Memory B cell (primary cell): ENCODE measurements around the gene SYT12.

Experiments used
- ATAC-seq: fragments of 150-1000 bp; cut with Tn5 transposase; 2 replicates; pipeline ENCODE4 v1.10.0; 2021; ENCODE audit warnings: low read depth, mild to moderate bottlenecking, moderate library complexity
- DNase-seq, 2 donors: peaks; one replicate each; pipeline ENCODE4 v3.0.0; 2022; ENCODE audit warnings: low spot score in 2 of 2
- H3K27ac Mint-ChIP-seq: one replicate; pipeline ENCODE4 v1.8.0; 2022; ENCODE audit warnings: mild to moderate bottlenecking, moderate library complexity, mixed read lengths
- H3K27me3 Mint-ChIP-seq: one replicate; pipeline ENCODE4 v1.8.0; 2022; ENCODE audit warnings: mixed read lengths
- H3K36me3 Mint-ChIP-seq: one replicate; pipeline ENCODE4 v1.8.0; 2022; ENCODE audit warnings: mild to moderate bottlenecking, mixed read lengths
- H3K4me1 Mint-ChIP-seq: one replicate; pipeline ENCODE4 v1.8.0; 2022; ENCODE audit warnings: mixed read lengths
- H3K4me3 Mint-ChIP-seq: one replicate; pipeline ENCODE4 v1.8.0; 2022; ENCODE audit warnings: mild to moderate bottlenecking, moderate library complexity, mixed read lengths
- H3K9me3 Mint-ChIP-seq: one replicate; pipeline ENCODE4 v1.8.0; 2022; ENCODE audit warnings: mixed read lengths

SYT12 gene

DNA sequence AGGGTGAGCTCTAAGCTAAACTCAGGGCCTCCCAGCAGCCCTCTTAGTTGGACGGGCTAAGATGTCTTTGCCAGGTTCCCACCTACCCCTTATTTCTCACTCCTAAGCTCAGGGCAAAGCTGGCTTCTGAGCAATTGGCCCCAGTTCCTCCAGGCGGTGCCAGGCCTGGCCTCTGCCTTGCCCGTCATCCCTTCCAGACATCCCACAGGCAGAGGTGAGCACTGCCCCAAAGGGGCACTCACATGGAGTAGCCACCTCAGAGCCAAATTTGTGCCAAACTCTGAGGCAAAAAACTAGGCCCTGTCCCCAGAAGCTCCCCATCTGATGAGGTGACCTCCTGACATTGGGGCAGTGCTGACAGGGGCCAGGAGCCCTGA, 43.4 kb downstream of the SYT12 start:
- Mint-ChIP-seq H3K4me1 (no peaks in the 10 kb centered on the region), H3K27ac (no peak overlapping the region), H3K4me3 (no peak overlapping the region), H3K9me3 (no peaks in the 10 kb centered on the region), H3K36me3 (no peaks in the 10 kb centered on the region), H3K27me3 (peaks cover 5% of the 10 kb centered on the region)
- DNase-seq: no peak
- ATAC-seq: no peak

GRCh38 chr11:67071420-67072284, 48.7 kb downstream of the SYT12 start:
- no peaks in the 10 kb centered on the region for H3K4me1 Mint-ChIP-seq
- H3K4me3 Mint-ChIP-seq: peak overlapping the region; percentile 34
- H3K9me3 Mint-ChIP-seq: no peaks in the 10 kb centered on the region
- ATAC-seq: peak; percentile 78
- peaks cover 10% of the 10 kb centered on the region for H3K27me3 Mint-ChIP-seq
- DNase-seq: peak; percentile 49 to 62
- no peak overlapping the region for H3K27ac Mint-ChIP-seq
- no peaks in the 10 kb centered on the region for H3K36me3 Mint-ChIP-seq

- Mint-ChIP-seq H3K4me1 (no peaks in the 10 kb centered on the region), H3K36me3 (no peaks in the 10 kb centered on the region), H3K27ac (no peak overlapping the region), H3K9me3 (no peaks in the 10 kb centered on the region), H3K4me3 (no peak overlapping the region), H3K27me3 (peaks cover 11% of the 10 kb centered on the region)
- DNase-seq (no peak), ATAC-seq (no peak)
Observed at GRCh38 chr11:67072295-67072694, 49.4 kb downstream of the SYT12 start.

DNA sequence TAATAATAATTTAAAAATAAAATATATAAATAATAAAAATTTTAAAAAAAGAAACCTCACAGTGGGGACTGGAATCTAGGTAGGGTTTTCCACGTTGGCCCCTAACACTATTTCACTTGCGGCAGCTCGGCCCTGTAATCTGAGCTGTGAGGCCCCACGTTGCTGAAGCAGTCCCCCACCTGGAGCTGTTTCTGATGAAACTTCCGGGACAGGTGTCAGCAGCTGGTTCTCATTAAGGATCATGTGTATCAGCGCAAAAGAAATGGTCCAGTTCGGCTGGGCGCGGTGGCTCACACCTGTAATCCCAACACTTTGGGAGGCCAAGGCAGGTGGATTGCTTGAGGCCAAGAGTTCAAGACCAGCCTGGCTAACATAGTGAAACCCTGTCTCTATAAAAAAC, 51.0 kb downstream of the SYT12 start:
- H3K36me3 Mint-ChIP-seq: no peaks in the 10 kb centered on the region
- peaks cover 9% of the 10 kb centered on the region for H3K27me3 Mint-ChIP-seq
- no peak overlapping the region for H3K4me3 Mint-ChIP-seq
- no peaks in the 10 kb centered on the region for H3K9me3 Mint-ChIP-seq
- no peak overlapping the region for H3K27ac Mint-ChIP-seq
- ATAC-seq (no peak), DNase-seq (no peak)
- H3K4me1 Mint-ChIP-seq: no peaks in the 10 kb centered on the region

- no peak overlapping the region for H3K4me3 Mint-ChIP-seq
- DNase-seq (no peak), ATAC-seq (no peak)
- peaks cover 15% of the 10 kb centered on the region for H3K27me3 Mint-ChIP-seq
- H3K4me1 Mint-ChIP-seq: no peaks in the 10 kb centered on the region
- no peaks in the 10 kb centered on the region for H3K9me3 Mint-ChIP-seq
- no peaks in the 10 kb centered on the region for H3K36me3 Mint-ChIP-seq
- no peak overlapping the region for H3K27ac Mint-ChIP-seq
Observed at GRCh38 chr11:67076202-67076601, 53.3 kb downstream of the SYT12 start.

GRCh38 chr11:67079065-67079705, 56.3 kb downstream of the SYT12 start:
- DNase-seq: no peak
- Mint-ChIP-seq H3K27me3 (peaks cover 16% of the 10 kb centered on the region), H3K36me3 (no peaks in the 10 kb centered on the region), H3K9me3 (no peaks in the 10 kb centered on the region), H3K27ac (no peak overlapping the region), H3K4me3 (no peak overlapping the region), H3K4me1 (peaks cover 8% of the 10 kb centered on the region)
- ATAC-seq: no peak

- peak; percentile 23 for ATAC-seq
- H3K36me3 Mint-ChIP-seq: no peaks in the 10 kb centered on the region
- peaks cover 8% of the 10 kb centered on the region for H3K4me1 Mint-ChIP-seq
Observed at GRCh38 chr11:67082071-67082791, 59.3 kb downstream of the SYT12 start.

GRCh38 chr11:67083786-67084366, 60.9 kb downstream of the SYT12 start:
- no peak for DNase-seq
- peaks cover 8% of the 10 kb centered on the region for H3K4me1 Mint-ChIP-seq
- H3K36me3 Mint-ChIP-seq: no peaks in the 10 kb centered on the region
- no peak overlapping the region for H3K27ac Mint-ChIP-seq
- no peaks in the 10 kb centered on the region for H3K9me3 Mint-ChIP-seq
- ATAC-seq: no peak
- H3K4me3 Mint-ChIP-seq: no peak overlapping the region
- peaks cover 9% of the 10 kb centered on the region for H3K27me3 Mint-ChIP-seq

More at GRCh38 chr11:67082071-67082791, 59.3 kb downstream of the SYT12 start:
- Mint-ChIP-seq H3K27me3 (peaks cover 12% of the 10 kb centered on the region), H3K27ac (peak overlapping the region; percentile 67), H3K4me3 (peak overlapping the region; percentile 53), H3K9me3 (no peaks in the 10 kb centered on the region)
- DNase-seq: no peak

GRCh38 chr11:67085617-67086016, 62.7 kb downstream of the SYT12 start:
- Mint-ChIP-seq H3K27me3 (peaks cover 3% of the 10 kb centered on the region), H3K4me1 (peaks cover 8% of the 10 kb centered on the region), H3K4me3 (no peak overlapping the region), H3K9me3 (no peaks in the 10 kb centered on the region), H3K27ac (no peak overlapping the region), H3K36me3 (no peaks in the 10 kb centered on the region)
- no peak for DNase-seq
- no peak for ATAC-seq

DNA sequence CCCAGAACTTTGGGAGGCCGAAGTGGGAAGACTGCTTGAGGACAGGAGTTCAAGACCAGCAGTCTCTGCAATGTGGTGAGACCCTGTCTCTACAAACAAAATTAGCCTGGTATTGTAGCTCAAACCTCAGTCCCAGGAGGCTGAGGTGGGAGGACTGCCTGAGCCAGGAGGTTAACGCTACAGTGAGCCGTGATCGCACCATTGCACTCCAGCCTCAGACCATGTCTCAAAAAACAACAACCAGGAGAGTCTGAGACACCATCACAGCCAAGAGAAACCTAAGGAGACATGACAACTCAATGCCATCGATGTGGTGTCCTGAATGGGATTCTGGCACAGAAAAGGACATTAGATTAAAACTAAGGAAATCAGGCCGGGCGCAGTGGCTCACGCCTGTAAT, 67.8 kb downstream of the SYT12 start:
- Mint-ChIP-seq H3K9me3 (no peaks in the 10 kb centered on the region), H3K27me3 (no peaks in the 10 kb centered on the region)

GRCh38 chr11:67095214-67095507, 72.2 kb downstream of the SYT12 start:
- DNase-seq (no peak), ATAC-seq (no peak)
- Mint-ChIP-seq H3K4me3 (no peak overlapping the region), H3K27ac (no peak overlapping the region), H3K36me3 (no peaks in the 10 kb centered on the region), H3K27me3 (no peaks in the 10 kb centered on the region), H3K4me1 (peaks cover 13% of the 10 kb centered on the region), H3K9me3 (no peaks in the 10 kb centered on the region)

More for the DNA sequence above, 67.8 kb downstream of the SYT12 start:
- DNase-seq (no peak), ATAC-seq (no peak)
- no peak overlapping the region for H3K4me3 Mint-ChIP-seq
- no peaks in the 10 kb centered on the region for H3K36me3 Mint-ChIP-seq
- no peak overlapping the region for H3K27ac Mint-ChIP-seq
- H3K4me1 Mint-ChIP-seq: peaks cover 2% of the 10 kb centered on the region

DNA sequence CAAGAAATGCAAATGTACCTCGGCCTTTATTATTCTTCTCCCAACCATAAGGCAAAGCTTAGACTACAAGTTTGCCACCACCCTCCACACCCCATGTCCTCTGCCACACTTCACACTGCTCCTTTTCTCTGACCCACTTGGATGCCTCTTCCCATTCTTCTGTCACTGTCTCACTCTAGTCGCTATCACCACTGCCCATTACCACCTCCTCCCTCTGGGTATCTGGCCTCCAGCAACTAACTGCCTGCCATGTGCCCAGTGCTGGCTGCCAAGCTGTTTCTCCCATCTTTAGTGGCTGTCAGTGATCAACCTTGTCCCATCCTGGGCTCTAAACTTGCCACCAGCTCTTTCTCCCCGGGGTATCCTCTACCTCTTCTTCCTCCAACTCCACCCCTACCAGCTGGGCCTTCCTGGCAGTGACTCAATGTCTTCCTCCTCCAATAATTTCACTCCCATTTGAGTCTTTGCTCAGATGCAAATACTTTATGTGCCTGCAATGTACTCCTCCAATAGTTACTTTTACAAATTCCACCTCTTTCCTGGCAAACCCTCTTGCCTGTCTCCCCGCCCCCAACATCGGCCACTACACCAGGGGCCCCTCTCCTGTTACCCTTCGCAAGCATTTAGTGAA, 76.0 kb downstream of the SYT12 start:
- Mint-ChIP-seq H3K27ac (no peak overlapping the region), H3K4me3 (no peak overlapping the region), H3K27me3 (no peaks in the 10 kb centered on the region), H3K4me1 (peaks cover 19% of the 10 kb centered on the region), H3K9me3 (no peaks in the 10 kb centered on the region), H3K36me3 (no peaks in the 10 kb centered on the region)
- ATAC-seq (no peak), DNase-seq (no peak)

- DNase-seq: no peak
- H3K4me1 Mint-ChIP-seq: peaks cover 19% of the 10 kb centered on the region
- H3K4me3 Mint-ChIP-seq: no peak overlapping the region
- ATAC-seq: peak; percentile 78
- no peaks in the 10 kb centered on the region for H3K36me3 Mint-ChIP-seq
- H3K9me3 Mint-ChIP-seq: no peaks in the 10 kb centered on the region
- H3K27me3 Mint-ChIP-seq: no peaks in the 10 kb centered on the region
- H3K27ac Mint-ChIP-seq: peak overlapping the region; percentile 45
Observed at GRCh38 chr11:67099831-67100324, 76.9 kb downstream of the SYT12 start.
